ENCODE results near the gene ACTR2. TPM values are rescaled to one million over a fixed set of nuclear protein-coding genes. Genes with fewer than 3 reads are reported as not detected.

Gene ACTR2
- total RNA-seq, 1 experiment from 2014 or later: 347 TPM

GRCh38 chr2:65317841-65318240 is 90.2 kb downstream of the ACTR2 start:
- ATAC-seq (no peak), DNase-seq (ENCODE audit: low read depth, low spot score) (no peak)
- in situ Hi-C loops (cut with HindIII; ENCODE audit: low pct_unique_long_range_greater_than_20kb, low sequenced_read_pairs): no loop called here
- peaks cover 12% of the 10 kb centered on the region for H3K36me3 ChIP-seq (ENCODE audit: control insufficient read depth, insufficient read depth, low read length)
- H3K27ac ChIP-seq (ENCODE audit: low read length): no peak overlapping the region
- H3K9me3 ChIP-seq (ENCODE audit: control insufficient read depth, insufficient read depth, low read depth, low read length): no peaks in the 10 kb centered on the region
- peaks cover 17% of the 10 kb centered on the region for H3K4me1 ChIP-seq (ENCODE audit: control insufficient read depth, insufficient read depth, low read length)
- intact Hi-C loops (cut with micrococcal nuclease; ENCODE audit: unreplicated experiment): no loop called here
- H3K4me3 ChIP-seq (ENCODE audit: low read depth in 2 of 2, low read length in 2 of 2): no peak overlapping the region
- TF ChIP-seq SIN3A (IDR thresholded peaks at IDR 0.05; ENCODE audit: borderline replicate concordance, insufficient read depth, low read depth, low read length): no peak
- TF ChIP-seq, protein P1, sequence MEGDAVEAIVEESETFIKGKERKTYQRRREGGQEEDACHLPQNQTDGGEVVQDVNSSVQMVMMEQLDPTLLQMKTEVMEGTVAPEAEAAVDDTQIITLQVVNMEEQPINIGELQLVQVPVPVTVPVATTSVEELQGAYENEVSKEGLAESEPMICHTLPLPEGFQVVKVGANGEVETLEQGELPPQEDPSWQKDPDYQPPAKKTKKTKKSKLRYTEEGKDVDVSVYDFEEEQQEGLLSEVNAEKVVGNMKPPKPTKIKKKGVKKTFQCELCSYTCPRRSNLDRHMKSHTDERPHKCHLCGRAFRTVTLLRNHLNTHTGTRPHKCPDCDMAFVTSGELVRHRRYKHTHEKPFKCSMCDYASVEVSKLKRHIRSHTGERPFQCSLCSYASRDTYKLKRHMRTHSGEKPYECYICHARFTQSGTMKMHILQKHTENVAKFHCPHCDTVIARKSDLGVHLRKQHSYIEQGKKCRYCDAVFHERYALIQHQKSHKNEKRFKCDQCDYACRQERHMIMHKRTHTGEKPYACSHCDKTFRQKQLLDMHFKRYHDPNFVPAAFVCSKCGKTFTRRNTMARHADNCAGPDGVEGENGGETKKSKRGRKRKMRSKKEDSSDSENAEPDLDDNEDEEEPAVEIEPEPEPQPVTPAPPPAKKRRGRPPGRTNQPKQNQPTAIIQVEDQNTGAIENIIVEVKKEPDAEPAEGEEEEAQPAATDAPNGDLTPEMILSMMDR (IDR thresholded peaks at IDR 0.05): no peak
- TF ChIP-seq REST (IDR thresholded peaks at IDR 0.05; ENCODE audit: insufficient read depth in 1 of 2, low read depth in 2 of 2, low read length in 1 of 2): no peak
- TF ChIP-seq TCF7L2 (IDR thresholded peaks at IDR 0.05; ENCODE audit: low read depth, low read length): no peak
- no peak for TF ChIP-seq POLR2AphosphoS5 (IDR thresholded peaks at IDR 0.05; ENCODE audit: low read depth, low read length)
- POLR2A ChIA-PET: no interaction called here
- H3K27me3 ChIP-seq (ENCODE audit: control insufficient read depth, insufficient read depth, low read length): no peaks in the 10 kb centered on the region
- BruUV-seq (replicated peaks): no TSS peak
- CTCF ChIA-PET: no interaction called here

DNA sequence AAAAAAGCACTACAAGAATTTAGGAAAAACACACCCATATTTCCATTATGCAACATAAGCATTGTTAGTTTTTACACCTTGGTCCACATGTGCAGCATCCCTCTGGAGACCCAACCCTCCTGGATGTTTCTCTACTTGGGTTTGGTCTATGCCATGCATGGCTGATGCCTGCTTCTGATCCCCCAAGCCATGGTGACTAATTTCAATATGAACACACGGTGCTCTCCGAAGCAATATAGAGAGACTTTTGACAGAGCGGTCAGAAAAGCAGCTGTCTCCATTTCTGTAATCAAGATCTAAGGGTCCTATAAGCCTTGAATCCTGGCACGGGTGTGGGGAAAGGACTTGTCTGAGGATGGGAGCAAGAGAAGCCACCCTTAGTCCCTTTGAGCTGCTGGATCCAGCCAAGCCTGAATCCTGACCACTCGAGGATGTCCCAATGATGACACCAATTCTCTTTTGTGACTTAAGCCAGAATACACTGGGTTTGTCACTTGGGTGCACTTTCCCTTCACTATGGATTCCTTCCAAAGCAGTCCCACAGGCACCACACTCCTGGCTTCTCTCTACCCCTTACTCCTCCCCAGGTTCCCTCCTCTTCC is 91.5 kb downstream of the ACTR2 start:
- in situ Hi-C loops (cut with HindIII; ENCODE audit: low pct_unique_long_range_greater_than_20kb, low sequenced_read_pairs): no loop called here
- DNase-seq (ENCODE audit: low read depth, low spot score) (no peak), ATAC-seq (no peak)
- POLR2A ChIA-PET: no interaction called here
- CTCF ChIA-PET: interaction anchor here (1.5 kb wide), 1 partner anchor 10 kb away, joined by 3 read pairs; no protein-coding TSS in a partner anchor
- BruUV-seq (replicated peaks): no TSS peak
- Histone ChIP-seq H3K4me1 (ENCODE audit: control insufficient read depth, insufficient read depth, low read length) (peaks cover 17% of the 10 kb centered on the region), H3K27ac (ENCODE audit: low read length) (peak overlapping the region; percentile 58), H3K4me3 (ENCODE audit: low read depth in 2 of 2, low read length in 2 of 2) (no peak overlapping the region), H3K27me3 (ENCODE audit: control insufficient read depth, insufficient read depth, low read length) (no peaks in the 10 kb centered on the region), H3K9me3 (ENCODE audit: control insufficient read depth, insufficient read depth, low read depth, low read length) (no peaks in the 10 kb centered on the region), H3K36me3 (ENCODE audit: control insufficient read depth, insufficient read depth, low read length) (peaks cover 9% of the 10 kb centered on the region)
- intact Hi-C loops (cut with micrococcal nuclease; ENCODE audit: unreplicated experiment): no loop called here
- no peak for TF ChIP-seq SIN3A (IDR thresholded peaks at IDR 0.05; ENCODE audit: borderline replicate concordance, insufficient read depth, low read depth, low read length)
- no peak for TF ChIP-seq REST (IDR thresholded peaks at IDR 0.05; ENCODE audit: insufficient read depth in 1 of 2, low read depth in 2 of 2, low read length in 1 of 2)
- TF ChIP-seq TCF7L2 (IDR thresholded peaks at IDR 0.05; ENCODE audit: low read depth, low read length): no peak
- no peak for TF ChIP-seq POLR2AphosphoS5 (IDR thresholded peaks at IDR 0.05; ENCODE audit: low read depth, low read length)
- TF ChIP-seq, protein P1 (IDR thresholded peaks at IDR 0.05): no peak
